Esophagus muscularis mucosa (tissue), 3 donors: ENCODE results near the gene PKNOX1.
A peak's percentile ranks its signal among the peaks of the same experiment; 100 is the strongest.

Source experiments
- CTCF ChIP-seq, 3 experiments: fragments of 200-600 bp in 2 of 3; fragments of 450-650 bp in 1 of 3; sonication (generic) in 2 of 3; IDR thresholded peaks; one replicate each; pipeline ENCODE4 v1.5.1; 2017 to 2019; ENCODE audit warnings: antibody characterized with exemption in 3 of 3, mild to moderate bottlenecking in 2 of 3, moderate library complexity in 1 of 3
- POLR2A ChIP-seq: fragments of 450-650 bp; IDR thresholded peaks from one replicate; pipeline ENCODE4 v1.6.1; 2017; ENCODE audit warnings: antibody characterized with exemption, moderate library complexity, mild to moderate bottlenecking, low read depth
- POLR2AphosphoS5 ChIP-seq, 2 donors: sonication (generic); formaldehyde crosslinking; IDR thresholded peaks; one replicate each; pipeline ENCODE4 v1.6.1; 2017; ENCODE audit warnings: antibody characterized with exemption in 2 of 2

- TF ChIP-seq CTCF (IDR thresholded peaks at IDR 0.05) (peak in 1 of 3 experiments; percentile 15), POLR2A (no peak), POLR2AphosphoS5 (IDR thresholded peaks at IDR 0.05) (peak; percentile 69 to 79)
These were observed at the start of gene PKNOX1 for GRCh38 chr21:42973991-42974831.
